ENCODE results near the gene PTPN4.

Gene PTPN4

DNA sequence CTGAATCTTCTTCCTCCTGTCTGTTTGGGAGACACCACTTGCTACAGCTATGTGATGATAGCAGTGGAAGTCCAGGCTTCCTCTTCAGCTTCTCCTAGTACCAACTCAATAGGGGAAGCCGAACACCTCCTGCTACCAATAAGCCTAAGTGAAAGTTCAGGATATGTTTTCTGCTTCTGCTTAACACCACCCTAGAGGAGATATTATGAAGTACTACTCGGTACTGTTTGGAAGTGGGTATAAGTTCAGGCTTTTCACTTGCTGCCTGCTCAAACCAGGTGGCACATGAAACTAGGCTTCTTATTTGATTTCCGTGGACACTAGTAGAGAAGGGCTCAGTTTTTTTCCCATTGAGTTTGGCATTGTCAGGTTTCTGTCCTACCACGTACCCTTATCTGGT is 99.8 kb downstream of the PTPN4 start:
- Histone ChIP-seq H3K27ac (replicated peaks) (no peak overlapping the region), H3K4me3 (replicated peaks; ENCODE audit: insufficient read depth, low read length) (no peak overlapping the region), H3K27me3 (ENCODE audit: insufficient read depth, poor library complexity, severe bottlenecking) (no peaks in the 10 kb centered on the region)
- no peak for TF ChIP-seq POLR2AphosphoS5 (IDR thresholded peaks at IDR 0.05; ENCODE audit: low read depth)
- TF ChIP-seq, protein P1, sequence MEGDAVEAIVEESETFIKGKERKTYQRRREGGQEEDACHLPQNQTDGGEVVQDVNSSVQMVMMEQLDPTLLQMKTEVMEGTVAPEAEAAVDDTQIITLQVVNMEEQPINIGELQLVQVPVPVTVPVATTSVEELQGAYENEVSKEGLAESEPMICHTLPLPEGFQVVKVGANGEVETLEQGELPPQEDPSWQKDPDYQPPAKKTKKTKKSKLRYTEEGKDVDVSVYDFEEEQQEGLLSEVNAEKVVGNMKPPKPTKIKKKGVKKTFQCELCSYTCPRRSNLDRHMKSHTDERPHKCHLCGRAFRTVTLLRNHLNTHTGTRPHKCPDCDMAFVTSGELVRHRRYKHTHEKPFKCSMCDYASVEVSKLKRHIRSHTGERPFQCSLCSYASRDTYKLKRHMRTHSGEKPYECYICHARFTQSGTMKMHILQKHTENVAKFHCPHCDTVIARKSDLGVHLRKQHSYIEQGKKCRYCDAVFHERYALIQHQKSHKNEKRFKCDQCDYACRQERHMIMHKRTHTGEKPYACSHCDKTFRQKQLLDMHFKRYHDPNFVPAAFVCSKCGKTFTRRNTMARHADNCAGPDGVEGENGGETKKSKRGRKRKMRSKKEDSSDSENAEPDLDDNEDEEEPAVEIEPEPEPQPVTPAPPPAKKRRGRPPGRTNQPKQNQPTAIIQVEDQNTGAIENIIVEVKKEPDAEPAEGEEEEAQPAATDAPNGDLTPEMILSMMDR (IDR thresholded peaks at IDR 0.05; ENCODE audit: insufficient read depth, low read length): no peak
- TF ChIP-seq SPI1 (IDR thresholded peaks at IDR 0.05; ENCODE audit: borderline replicate concordance, low read depth): peak; percentile 16; the same call in 1 of the 2 replicates
- no peak for TF ChIP-seq GABPA (IDR thresholded peaks at IDR 0.05; ENCODE audit: low read depth)
- peak in 1 of 2 experiments; percentile 5 for DNase-seq (ENCODE audit: low read depth in 1 of 2, low spot score in 1 of 2)

GRCh38 chr2:119860924-119861323 is 101.2 kb downstream of the PTPN4 start:
- H3K27ac ChIP-seq (replicated peaks): no peak overlapping the region
- peak; percentile 14 to 52 for DNase-seq (ENCODE audit: low read depth in 1 of 2, low spot score in 1 of 2)
- H3K27me3 ChIP-seq (ENCODE audit: insufficient read depth, poor library complexity, severe bottlenecking): no peaks in the 10 kb centered on the region
- TF ChIP-seq, protein P1 (IDR thresholded peaks at IDR 0.05; ENCODE audit: insufficient read depth, low read length): no peak
- TF ChIP-seq GABPA (IDR thresholded peaks at IDR 0.05; ENCODE audit: low read depth) (no peak), REST (IDR thresholded peaks at IDR 0.05; ENCODE audit: insufficient replicate concordance, low read depth) (no peak), SPI1 (IDR thresholded peaks at IDR 0.05; ENCODE audit: borderline replicate concordance, low read depth) (peak; percentile 89), POLR2AphosphoS5 (IDR thresholded peaks at IDR 0.05; ENCODE audit: low read depth) (no peak)
- no peak overlapping the region for H3K4me3 ChIP-seq (replicated peaks; ENCODE audit: insufficient read depth, low read length)

GRCh38 chr2:119862127-119862889 is 102.6 kb downstream of the PTPN4 start:
- no peaks in the 10 kb centered on the region for H3K27me3 ChIP-seq (ENCODE audit: insufficient read depth, poor library complexity, severe bottlenecking)
- TF ChIP-seq SPI1 (IDR thresholded peaks at IDR 0.05; ENCODE audit: borderline replicate concordance, low read depth) (no peak), GABPA (IDR thresholded peaks at IDR 0.05; ENCODE audit: low read depth) (no peak), POLR2AphosphoS5 (IDR thresholded peaks at IDR 0.05; ENCODE audit: low read depth) (no peak), REST (IDR thresholded peaks at IDR 0.05; ENCODE audit: insufficient replicate concordance, low read depth) (no peak)
- no peak for DNase-seq (ENCODE audit: low read depth in 1 of 2, low spot score in 1 of 2)
- H3K27ac ChIP-seq (replicated peaks): no peak overlapping the region
- H3K4me3 ChIP-seq (replicated peaks; ENCODE audit: insufficient read depth, low read length): no peak overlapping the region

DNA sequence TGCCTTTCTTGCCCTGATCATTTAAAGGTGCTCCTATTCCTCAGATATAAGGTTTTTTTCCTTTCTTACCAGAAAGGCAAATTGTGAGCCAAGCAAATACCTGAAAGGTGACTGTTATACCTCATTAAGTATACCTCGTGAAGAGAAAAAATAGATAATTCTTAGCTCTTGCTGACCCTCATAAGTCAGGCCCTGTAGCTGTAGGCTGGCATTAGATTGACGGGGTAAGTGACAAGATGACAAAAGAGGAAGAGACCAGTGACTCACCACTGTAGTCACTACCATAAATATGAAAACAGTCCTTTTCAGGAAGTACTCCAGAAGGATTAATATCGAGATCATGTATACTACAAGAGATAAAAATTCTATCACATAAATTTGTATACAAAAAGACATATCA is 104.6 kb downstream of the PTPN4 start:
- peak; percentile 91 for TF ChIP-seq SPI1 (IDR thresholded peaks at IDR 0.05; ENCODE audit: borderline replicate concordance, low read depth)
- TF ChIP-seq POLR2AphosphoS5 (IDR thresholded peaks at IDR 0.05; ENCODE audit: low read depth): no peak
- TF ChIP-seq GABPA (IDR thresholded peaks at IDR 0.05; ENCODE audit: low read depth): no peak
- no peaks in the 10 kb centered on the region for H3K27me3 ChIP-seq (ENCODE audit: insufficient read depth, poor library complexity, severe bottlenecking)
- H3K4me3 ChIP-seq (replicated peaks; ENCODE audit: insufficient read depth, low read length): no peak overlapping the region
- peak in 1 of 2 experiments; percentile 49 for DNase-seq (ENCODE audit: low read depth in 1 of 2, low spot score in 1 of 2)
- H3K27ac ChIP-seq (replicated peaks): peak overlapping the region; percentile 37
